GM18873 (cell line): ENCODE results near the gene PRDM16.
"Not testable (repeated sequence)": the region's sequence is repeated elsewhere in the genome, so short reads cannot be mapped to it uniquely, and the experiment has no call there.

Experiments
- ATAC-seq: cut with Tn5 transposase; IDR thresholded peaks from one replicate; pipeline ENCODE4 v1.9.1; 2021; ENCODE audit warnings: mild to moderate bottlenecking, moderate library complexity, moderate number of reproducible peaks; ENCODE audit not compliant: unreplicated experiment, low FRiP score

PRDM16 gene

DNA sequence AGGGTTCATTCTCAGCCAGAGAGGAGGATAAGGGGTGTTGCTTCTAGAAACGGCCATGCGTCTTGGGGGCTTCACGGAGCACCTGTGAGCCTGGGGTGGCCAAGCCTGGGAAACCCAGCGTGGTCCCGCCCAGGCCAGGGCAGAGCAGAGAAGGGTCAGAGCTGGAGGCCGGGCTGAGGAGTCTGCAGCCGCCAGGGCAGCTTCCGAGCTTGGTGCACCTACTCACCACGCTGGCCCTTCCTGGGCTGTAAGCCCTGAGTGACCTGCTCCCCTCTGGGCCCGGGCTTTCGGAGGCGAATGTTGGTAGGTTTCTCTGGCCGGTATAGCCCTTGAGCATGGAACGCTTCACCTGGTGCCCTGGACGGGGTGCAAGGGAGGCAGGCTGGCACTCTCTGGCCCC is 215.7 kb downstream of the PRDM16 start:
- ATAC-seq: no peak

DNA sequence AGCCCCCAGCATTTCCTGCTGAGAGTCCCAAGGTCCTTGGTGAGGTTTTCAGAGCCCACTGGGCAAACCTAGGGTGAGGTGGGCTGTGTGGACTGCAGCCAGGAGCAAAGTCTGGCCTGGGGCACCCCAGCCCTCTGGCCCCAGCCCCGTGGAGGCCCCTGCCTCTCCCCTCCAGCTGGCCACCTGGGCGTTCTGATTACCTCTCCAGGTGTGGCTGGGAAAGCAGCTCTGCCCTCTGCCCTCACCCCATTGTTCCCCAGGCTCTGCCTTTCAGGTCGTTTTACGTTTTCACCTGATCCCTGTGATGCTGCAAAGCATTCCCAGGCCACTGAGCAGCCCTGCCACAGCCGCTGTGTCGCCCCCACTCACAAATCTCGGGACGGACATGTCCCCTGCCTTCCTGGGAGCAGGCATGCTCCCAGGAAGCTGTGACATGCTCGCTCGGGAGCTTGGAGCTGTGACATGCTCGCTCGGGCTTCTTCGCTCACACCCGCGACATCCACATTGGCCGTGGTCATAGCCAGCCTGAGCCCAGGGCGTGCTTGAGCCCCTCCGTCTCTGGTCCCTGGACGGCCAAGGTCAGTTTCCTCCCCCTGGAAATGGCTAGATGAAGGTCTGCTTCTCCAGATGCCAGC is 216.2 kb downstream of the PRDM16 start:
- ATAC-seq: no peak

GRCh38 chr1:3287095-3287494 is 218.1 kb downstream of the PRDM16 start:
- not testable (repeated sequence) for ATAC-seq

DNA sequence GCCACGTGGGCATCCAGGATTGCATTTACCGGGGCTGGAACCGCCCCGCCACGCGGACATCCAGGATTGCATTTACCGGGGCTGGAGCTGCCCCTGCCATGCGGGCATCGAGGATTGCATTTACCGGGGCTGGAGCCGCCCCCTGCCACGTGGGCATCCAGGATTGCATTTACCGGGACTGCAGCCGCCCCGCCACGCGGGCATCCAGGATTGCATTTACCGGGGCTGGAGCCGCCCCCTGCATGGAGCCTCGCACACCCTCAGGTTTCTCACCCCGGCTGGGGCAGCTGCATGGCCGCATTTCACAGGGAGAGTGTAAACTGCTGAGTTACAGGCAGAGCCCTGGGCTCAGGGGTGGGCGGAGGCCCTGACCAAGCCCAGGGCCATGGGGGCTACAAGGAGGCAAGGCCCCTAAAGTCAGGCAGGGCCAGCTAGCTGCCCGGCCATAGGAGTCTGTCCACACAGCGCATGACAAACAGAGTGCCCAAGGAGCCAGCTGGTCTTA is 218.7 kb downstream of the PRDM16 start:
- ATAC-seq: no peak

- ATAC-seq: no peak
Observed at GRCh38 chr1:3289502-3289901, 220.5 kb downstream of the PRDM16 start.

GRCh38 chr1:3290438-3290837 is 221.4 kb downstream of the PRDM16 start:
- ATAC-seq: no peak

DNA sequence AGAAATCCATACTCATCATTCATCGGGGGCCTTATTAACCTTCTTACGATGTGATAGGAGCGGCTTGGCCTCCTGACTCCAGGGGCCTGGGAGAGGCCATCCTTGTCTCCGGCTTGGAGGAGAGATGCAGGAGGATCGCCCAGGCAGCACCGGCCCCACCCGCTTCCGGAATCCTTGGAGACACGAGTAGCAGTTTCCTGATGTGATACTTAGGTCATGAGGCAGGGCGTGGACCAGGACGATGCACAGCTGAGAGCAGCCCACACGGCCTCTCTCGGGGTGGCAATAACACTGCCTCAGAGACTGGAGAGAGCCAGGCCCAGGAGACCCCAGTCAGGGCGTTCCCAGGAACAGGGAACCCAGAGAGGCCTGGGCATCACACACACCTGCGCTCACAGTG is 221.9 kb downstream of the PRDM16 start:
- no peak for ATAC-seq

DNA sequence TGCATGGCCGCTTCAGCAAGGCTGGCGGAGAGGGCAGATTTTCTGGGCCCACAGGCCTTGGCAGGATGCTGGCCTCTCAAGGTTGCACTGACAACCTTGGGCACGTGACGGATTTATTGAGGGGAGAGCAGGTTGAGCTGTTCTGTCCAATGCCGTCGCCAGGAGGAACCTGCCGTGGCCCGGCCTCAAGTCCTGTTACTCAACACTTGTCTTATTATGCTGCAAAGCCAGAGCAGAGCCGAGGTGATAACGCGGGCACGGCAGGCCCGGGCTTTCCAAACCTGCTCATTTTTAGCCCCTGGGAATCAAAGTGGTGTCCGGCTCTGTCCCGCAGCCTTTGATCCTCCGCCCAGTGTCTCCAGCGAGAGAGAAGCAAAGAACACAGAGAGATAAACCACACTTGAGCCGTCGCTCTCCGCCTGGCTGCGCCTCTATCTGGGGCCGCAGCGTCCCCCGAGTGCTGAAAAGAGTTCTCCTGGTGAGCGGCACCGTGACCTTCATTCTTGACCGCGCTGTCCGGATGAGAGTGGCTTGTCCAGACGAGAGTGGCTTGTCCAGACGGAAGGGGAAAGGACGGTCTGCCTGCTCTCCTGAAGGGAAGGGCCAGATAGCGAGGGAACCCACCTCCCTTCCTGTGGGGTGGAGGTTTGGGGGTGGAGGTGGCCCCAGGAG is 223.2 kb downstream of the PRDM16 start:
- no peak for ATAC-seq

- ATAC-seq: no peak
Observed at GRCh38 chr1:3292868-3293562, 224.0 kb downstream of the PRDM16 start.

GRCh38 chr1:3293563-3294080 is 224.6 kb downstream of the PRDM16 start:
- no peak for ATAC-seq

GRCh38 chr1:3294450-3294849 is 225.4 kb downstream of the PRDM16 start:
- ATAC-seq: no peak

DNA sequence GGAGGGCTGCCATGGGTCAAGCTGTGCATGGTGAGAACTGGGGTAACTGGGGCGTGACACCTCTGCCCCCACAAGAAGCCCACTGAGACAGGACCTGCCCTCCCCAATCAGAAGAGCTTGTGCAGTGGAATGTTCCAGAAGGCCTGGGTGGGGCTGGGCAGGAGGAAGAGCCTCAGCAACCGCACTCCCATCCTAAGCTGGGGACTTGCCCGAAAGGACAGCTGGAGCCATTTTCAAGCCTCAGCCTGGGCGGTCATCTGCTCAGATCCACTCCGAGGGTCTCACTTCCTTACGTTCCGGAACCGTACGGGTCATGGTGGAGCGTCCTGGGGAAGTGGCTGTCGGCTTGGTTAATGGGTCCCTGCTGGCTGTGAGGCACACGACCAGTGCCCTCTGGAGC is 226.8 kb downstream of the PRDM16 start:
- ATAC-seq: no peak

DNA sequence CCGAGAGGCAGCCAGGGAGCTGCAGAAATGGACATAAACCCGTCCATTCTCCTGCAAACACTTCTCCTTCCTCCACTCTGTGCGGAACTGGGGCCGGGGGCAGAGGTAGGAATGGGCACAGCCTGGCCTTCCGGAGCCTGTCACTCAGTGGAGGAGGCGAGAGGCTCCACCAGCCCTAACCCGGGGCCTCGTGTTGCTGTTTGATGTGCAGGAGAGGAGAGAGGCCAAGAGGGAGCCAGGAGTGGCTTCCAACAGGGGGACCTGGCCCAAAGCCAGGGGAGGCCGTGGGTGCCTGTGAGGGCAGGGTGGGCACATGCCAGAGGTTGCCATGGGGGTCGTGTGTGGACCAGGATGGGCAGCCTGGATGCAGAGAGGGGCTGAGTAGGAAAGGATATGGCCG is 227.3 kb downstream of the PRDM16 start:
- ATAC-seq: no peak

DNA sequence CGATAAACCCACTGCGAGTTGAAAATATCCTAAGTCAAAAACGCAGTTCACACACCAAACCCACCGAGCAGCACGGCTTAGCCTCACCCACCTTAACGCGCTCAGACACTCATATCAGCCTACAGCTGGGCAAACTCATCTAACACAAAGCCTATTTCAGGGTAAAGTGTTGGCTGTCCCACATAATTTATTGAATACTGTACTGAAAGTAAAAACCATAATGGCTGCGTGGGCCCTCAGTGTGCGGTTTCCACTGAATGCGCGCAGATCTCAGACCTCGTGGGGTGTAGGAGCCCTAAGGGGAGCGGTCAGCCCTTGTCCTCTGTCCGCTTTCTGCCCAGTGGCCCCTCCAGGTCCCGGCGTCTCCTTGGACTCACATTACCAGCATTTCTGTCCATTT is 227.8 kb downstream of the PRDM16 start:
- ATAC-seq: no peak

DNA sequence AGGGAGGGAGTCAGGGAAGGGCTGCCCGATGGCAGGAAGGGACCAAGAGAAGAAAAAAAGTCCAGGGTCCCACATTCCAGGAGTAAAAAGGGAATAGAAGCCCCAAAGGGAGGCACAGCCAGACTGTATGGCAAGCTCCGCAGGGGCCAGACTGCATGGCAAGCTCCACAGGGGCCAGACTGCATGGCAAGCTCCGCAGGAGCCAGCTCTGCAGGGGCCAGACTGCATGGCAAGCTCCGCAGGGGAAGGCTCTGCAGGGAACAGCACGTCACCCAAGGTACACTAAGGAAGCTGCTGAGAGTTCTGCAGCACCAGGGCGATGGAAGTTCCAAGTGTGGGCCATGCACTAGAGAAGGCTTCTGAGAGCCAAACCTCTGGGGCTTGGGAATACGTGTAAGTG is 228.8 kb downstream of the PRDM16 start:
- ATAC-seq: no peak

DNA sequence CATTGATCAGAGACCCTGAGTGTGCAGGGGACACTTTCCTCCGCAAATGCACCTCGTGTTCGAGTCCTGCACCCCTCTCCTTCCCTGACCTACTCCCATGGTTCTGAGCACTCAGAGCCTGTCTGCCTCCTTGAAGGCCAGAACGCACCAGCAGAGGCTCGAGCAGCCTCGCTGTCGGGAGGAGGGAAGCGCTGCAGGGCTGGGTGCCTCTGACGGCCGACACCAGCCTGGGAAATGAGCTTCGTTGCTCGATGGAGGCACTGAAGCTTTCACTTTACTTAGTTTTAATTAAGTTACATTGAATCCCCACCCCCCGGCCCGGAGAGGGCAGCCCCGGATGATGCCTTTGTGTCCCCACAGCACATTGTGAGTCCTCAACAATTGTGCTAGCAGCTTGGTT is 229.2 kb downstream of the PRDM16 start:
- no peak for ATAC-seq

DNA sequence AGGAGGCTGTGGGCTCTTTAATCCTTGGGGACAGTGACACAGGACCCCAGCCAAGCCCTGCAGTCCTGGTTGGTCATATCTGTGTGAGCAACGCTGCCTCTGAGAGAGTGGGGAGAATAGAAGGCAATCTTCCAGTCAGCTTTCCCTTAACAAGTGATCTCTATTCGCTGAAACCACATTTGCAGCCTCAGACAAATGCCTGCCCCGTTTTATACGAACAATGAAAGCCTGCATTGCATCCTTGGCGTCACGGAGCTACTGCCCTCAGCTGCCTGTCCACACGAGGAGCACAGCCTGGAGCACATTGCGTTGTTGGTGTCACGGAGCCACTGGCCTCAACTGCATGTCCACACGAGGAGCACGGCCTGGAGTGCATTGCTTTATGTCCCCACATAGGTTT is 235.2 kb downstream of the PRDM16 start:
- ATAC-seq: no peak

DNA sequence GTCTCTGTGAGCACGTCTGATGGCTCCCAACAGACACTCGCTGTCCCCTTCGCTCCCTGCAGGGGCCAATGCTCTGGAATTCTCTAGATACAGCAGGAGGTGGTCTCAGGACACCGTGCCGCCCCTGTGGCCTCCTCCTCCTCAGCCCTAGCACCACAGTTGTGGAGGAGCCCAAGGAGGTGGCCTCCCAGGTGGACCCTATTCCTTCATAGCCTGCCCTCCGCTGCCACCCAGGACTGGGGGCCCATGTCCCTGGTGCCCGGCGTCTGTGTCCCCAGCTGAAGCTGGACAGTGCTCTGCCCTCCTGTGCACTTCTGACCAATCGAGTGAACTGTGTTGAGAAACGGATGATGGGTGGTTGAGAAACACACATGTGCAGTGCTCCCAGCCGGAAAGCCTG is 235.7 kb downstream of the PRDM16 start:
- ATAC-seq: no peak

- ATAC-seq: no peak
Observed at GRCh38 chr1:3305156-3305555, 236.2 kb downstream of the PRDM16 start.

DNA sequence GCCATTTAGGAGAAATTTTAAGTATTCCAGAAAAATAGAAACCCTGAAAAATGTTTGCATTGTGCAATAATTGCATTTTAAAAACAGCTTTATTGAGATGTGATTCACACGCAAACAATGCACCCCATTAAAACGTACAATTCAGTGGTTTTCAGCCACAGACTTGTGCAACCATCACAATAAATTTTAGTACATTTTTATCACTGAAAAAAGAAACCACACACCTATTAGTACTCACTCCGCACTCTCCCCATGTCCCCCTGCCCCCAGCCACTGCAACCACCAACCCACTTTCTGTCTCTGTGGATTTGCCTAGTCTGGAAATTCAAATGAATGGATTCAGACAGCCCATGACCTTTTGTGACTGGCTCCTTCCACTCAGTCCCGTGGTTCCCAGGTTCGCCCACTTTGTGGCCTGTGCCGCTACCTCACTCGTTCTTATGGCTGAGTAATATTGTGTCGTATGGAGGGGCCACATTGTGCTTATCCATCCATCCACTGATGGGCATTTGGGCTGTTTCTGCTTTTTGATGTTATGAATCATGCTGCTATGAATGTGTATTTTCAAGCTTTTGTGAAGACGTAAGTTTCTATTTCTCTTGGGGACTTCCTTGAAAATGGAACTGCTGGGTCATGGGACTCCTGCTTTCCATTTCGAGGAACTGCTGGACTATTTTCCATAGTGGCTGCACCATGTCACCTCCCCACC is 237.7 kb downstream of the PRDM16 start:
- no peak for ATAC-seq

DNA sequence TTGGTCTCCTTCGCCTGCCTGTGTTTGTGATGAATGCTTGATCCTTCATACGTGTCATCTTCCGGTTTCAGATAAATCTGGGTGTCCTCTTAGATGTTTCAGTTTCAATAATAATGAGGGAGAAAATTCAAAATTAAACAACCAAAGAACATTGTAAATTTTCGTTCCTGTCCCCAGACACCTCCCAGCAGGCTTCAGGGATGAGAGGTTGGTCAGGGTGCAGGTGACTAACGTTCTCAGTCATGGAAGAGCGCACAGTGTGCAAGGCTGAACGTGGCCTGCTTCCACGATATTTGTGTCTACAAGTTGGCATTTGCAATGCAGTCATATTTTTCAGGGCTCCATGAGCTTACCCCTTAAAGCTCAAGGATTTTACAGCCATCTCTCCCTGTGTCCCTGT is 238.4 kb downstream of the PRDM16 start:
- no peak for ATAC-seq
